Measurements from ENCODE around the gene COPZ1.
"Not testable (repeated sequence)": the region's sequence is repeated elsewhere in the genome, so short reads cannot be mapped to it uniquely, and the experiment has no call there.

The COPZ1 gene

GRCh38 chr12:54294953-54295566 lies 29.9 kb upstream of the COPZ1 start:
- no peak for DNase-seq

- DNase-seq, result no peak
Measured at GRCh38 chr12:54296393-54297099, 28.4 kb upstream of the COPZ1 start.

GRCh38 chr12:54298904-54299303 lies 26.0 kb upstream of the COPZ1 start:
- DNase-seq, result no peak

- no peak for DNase-seq
Measured at GRCh38 chr12:54299515-54300224, 25.3 kb upstream of the COPZ1 start.

- DNase-seq, result no peak
Measured at GRCh38 chr12:54300225-54300731, 24.7 kb upstream of the COPZ1 start.

GRCh38 chr12:54300732-54301427 lies 24.1 kb upstream of the COPZ1 start, which contains the start of gene NFE2:
NFE2 (minus strand) TSS chr12:54301015; CDS start chr12:54295248, 5,767 bp downstream.
- peak; percentile 54 for DNase-seq

GRCh38 chr12:54301428-54302048 lies 23.4 kb upstream of the COPZ1 start:
- no peak for DNase-seq

- DNase-seq, result no peak
Measured at GRCh38 chr12:54303640-54304039, 21.3 kb upstream of the COPZ1 start.

- DNase-seq, result peak; percentile 18
Measured at GRCh38 chr12:54304187-54304810, 20.6 kb upstream of the COPZ1 start.

GRCh38 chr12:54306925-54307741 lies 17.8 kb upstream of the COPZ1 start:
- peak; percentile 34 for DNase-seq

GRCh38 chr12:54311051-54311450 lies 13.9 kb upstream of the COPZ1 start:
- no peak for DNase-seq

- DNase-seq, result not testable (repeated sequence)
Measured at GRCh38 chr12:54312309-54312708, 12.6 kb upstream of the COPZ1 start.

GRCh38 chr12:54321363-54321762 lies 3.6 kb upstream of the COPZ1 start:
- no peak for DNase-seq

- DNase-seq, result not testable (repeated sequence)
Measured at GRCh38 chr12:54325442-54326109, 645 bp downstream of the COPZ1 start.

- DNase-seq, result no peak
Measured at GRCh38 chr12:54328595-54329337, 3.8 kb downstream of the COPZ1 start.

GRCh38 chr12:54329759-54330158 lies 4.8 kb downstream of the COPZ1 start:
- DNase-seq, result no peak

GRCh38 chr12:54330442-54330841 lies 5.5 kb downstream of the COPZ1 start:
- no peak for DNase-seq

GRCh38 chr12:54331461-54331860 lies 6.5 kb downstream of the COPZ1 start:
- DNase-seq, result no peak

GRCh38 chr12:54333420-54334034 lies 8.6 kb downstream of the COPZ1 start:
- no peak for DNase-seq

Data from CD4-positive, alpha-beta T cell treated with Interleukin-17A for 4 hours (primary cell).